HT-29 (cell line): ENCODE data around the gene KLRC2. TPM values are rescaled to one million over a fixed set of nuclear protein-coding genes. Genes with fewer than 3 reads are reported as not detected.

ENCODE experiments used
- total RNA-seq: library from RNA; depleted of rRNA; stranded (reverse); fragments of >200 nt; shearing (Covaris generic); gene quantifications from 2 replicates; pipeline ENCODE4 v1.2.3, GENCODE V29; 2014; rRNA removed

The KLRC2 gene
- total RNA-seq, 1 experiment from 2014 or later, result 2.7 TPM

Other genes starting within 250 kb of the KLRC2 start
- 7.9 and 17.4 TPM in 2 replicates for gene GABARAPL1, start 223.1 kb downstream of the KLRC2 start, total RNA-seq
- gene KLRD1, start 128.1 kb downstream of the KLRC2 start, total RNA-seq, result not detected in 2 replicates
- 0.05 TPM in 1 of 2 replicates, not detected in the other for gene KLRK1, start 46.0 kb downstream of the KLRC2 start, total RNA-seq
- 0.10 TPM in 1 of 2 replicates, not detected in the other for gene KLRC4, start 26.3 kb downstream of the KLRC2 start, total RNA-seq
- 0.46 and 0.57 TPM in 2 replicates for gene KLRC3, start 15.4 kb downstream of the KLRC2 start, total RNA-seq
- gene KLRC1, start 17.4 kb upstream of the KLRC2 start, total RNA-seq, result 0.29 TPM in 1 of 2 replicates, not detected in the other
- 0.18 and 0.43 TPM in 2 replicates for gene EIF2S3B, start 69.9 kb upstream of the KLRC2 start, total RNA-seq
- 34.0 and 41.7 TPM in 2 replicates for gene MAGOHB, start 177.6 kb upstream of the KLRC2 start, total RNA-seq
- 7.4 and 12.8 TPM in 2 replicates for gene STYK1, start 238.0 kb upstream of the KLRC2 start, total RNA-seq